Thymus (tissue), 11 donors: Measurements from ENCODE around the gene DNLZ. TPM values are rescaled to one million over a fixed set of nuclear protein-coding genes. Genes with fewer than 3 reads are reported as not detected.

ENCODE experiments used
- DNase-seq, 9 donors: peaks; one replicate each; pipeline ENCODE4 v3.0.0-alpha.2; 2013; ENCODE audit warnings: low spot score in 9 of 9, low read depth in 6 of 9, missing footprints in 1 of 9
- H3K27ac ChIP-seq, 2 donors: one replicate each; pipeline ENCODE4 v1.5.1; 2013; ENCODE audit warnings: control low read depth in 1 of 2, low read depth in 1 of 2, low read length in 1 of 2, mild to moderate bottlenecking in 1 of 2, moderate library complexity in 1 of 2
- H3K27me3 ChIP-seq, 2 donors: one replicate each; pipeline ENCODE4 v1.5.1; 2013; ENCODE audit warnings: low read length in 1 of 2; ENCODE audit not compliant: control insufficient read depth in 2 of 2, insufficient read depth in 1 of 2
- H3K36me3 ChIP-seq, 2 donors: one replicate each; pipeline ENCODE4 v1.5.1; 2013; ENCODE audit warnings: low read length in 1 of 2, mild to moderate bottlenecking in 1 of 2, moderate library complexity in 1 of 2; ENCODE audit not compliant: control insufficient read depth in 2 of 2, insufficient read depth in 2 of 2
- H3K4me1 ChIP-seq, 2 donors: one replicate each; pipeline ENCODE4 v1.5.1; 2013; ENCODE audit warnings: low read length in 2 of 2; ENCODE audit not compliant: control insufficient read depth in 2 of 2, insufficient read depth in 2 of 2
- H3K4me3 ChIP-seq, 2 donors: one replicate each; pipeline ENCODE4 v1.5.1; 2013; ENCODE audit warnings: low read length in 2 of 2, control low read depth in 1 of 2, mild to moderate bottlenecking in 1 of 2
- H3K9me3 ChIP-seq, 2 donors: one replicate each; pipeline ENCODE4 v1.5.1; 2013; ENCODE audit warnings: low read length in 1 of 2, mild to moderate bottlenecking in 1 of 2; ENCODE audit not compliant: control insufficient read depth in 2 of 2, insufficient read depth in 1 of 2
- WGBS: extraction: QIAGEN DNeasy Blood & Tissue Kit; methylation state at CpG from one replicate; pipeline ENCODE4 v1.1.7; 2013; 5-methylcytosine and 5-hydroxymethylcytosine counted together
- polyA plus RNA-seq: library from polyadenylated mRNA; stranded (reverse); fragments of 200-250 nt; gene quantifications from one replicate; pipeline ENCODE4 v1.2.3, GENCODE V29; 2013
- total RNA-seq: library from RNA; stranded (reverse); fragments of 120-200 nt; gene quantifications from one replicate; pipeline ENCODE4 v1.2.4, GENCODE V29; 2013
- donor health status: healthy.

Gene DNLZ
- total and polyA plus RNA-seq, 2 donors, result 15.7 to 41.9 TPM

DNA sequence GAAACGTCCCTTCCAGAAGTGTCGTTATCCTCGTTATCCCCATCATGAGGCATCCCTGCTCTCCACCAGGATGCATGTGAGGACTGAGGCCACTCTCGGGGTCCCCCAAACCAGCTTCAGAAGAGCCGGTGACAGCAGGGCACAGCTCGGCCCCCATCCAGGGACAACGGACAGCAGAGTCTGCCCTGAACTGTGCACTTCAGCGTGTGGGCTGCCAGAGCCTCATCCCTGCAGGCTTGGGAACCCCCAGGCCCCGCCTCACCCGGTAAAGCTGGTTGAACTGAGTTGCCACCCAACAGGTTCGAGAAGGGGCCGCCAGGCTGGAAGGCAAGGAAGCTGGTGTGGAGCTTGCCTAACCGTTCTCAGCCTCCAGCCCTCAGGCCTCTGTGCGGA, 10.6 kb upstream of the DNLZ start:
- Histone ChIP-seq H3K9me3 (no peaks in the 10 kb centered on the region), H3K4me3 (no peak overlapping the region), H3K27ac (no peak overlapping the region), H3K4me1 (peaks cover 0 to 10% of the 10 kb centered on the region in 2 donors), H3K27me3 (peaks cover 0 to 27% of the 10 kb centered on the region in 2 donors), H3K36me3 (peaks cover 5 to 12% of the 10 kb centered on the region in 2 donors)
- no peak for DNase-seq
- WGBS, result 98% methylated on average over 14 of the region's 14 CpGs

DNA sequence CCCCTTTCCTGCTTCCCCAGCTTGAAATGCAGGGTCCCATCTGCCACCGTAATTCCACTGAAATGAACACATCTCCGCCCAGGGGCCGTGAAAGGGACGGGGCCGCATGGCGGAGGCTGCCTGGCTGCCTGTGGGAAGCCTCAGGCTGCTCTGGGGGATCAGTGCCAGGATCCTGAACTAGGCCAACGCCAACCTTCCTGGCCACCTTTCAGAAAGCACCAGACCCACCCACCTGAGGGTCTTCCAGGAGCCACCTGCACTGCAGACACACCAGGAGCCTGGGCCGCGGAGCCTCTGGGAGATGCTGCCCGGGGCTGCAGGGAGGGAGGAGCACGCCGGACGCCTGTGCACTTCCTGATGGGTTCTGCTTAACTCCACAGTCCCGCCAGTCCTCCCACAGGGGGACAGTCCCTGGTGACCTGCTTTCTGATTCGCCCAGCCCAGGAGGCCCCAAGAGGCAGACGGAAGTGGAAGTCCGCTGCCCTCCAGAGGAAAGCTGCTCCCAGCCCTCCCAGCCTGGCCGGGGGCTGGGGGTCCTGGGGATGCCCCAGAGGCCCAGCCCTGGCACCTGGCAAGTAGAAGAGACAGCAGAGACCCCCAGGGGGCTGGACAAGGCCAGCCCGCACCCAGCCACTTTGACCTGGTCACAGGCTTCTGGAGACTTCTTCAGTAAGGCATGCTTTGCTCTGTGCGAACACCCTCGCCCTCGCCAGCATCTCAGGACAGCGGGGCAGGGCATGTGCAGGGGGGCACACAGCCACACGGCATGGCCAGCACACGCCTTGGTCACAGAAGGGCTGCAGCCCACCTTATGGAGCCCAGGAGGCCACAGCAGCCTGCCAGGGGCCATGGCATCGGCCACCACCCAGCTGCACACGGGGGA, 10.0 kb upstream of the DNLZ start, which contains the start of gene CARD9:
Gene CARD9 (minus strand): TSS at position 370 of the 883 bp plus-strand sequence. CDS start 1,591 bp downstream, outside the sequence.
- DNase-seq, result no peak
- WGBS, result 69% methylated on average over 27 of the region's 27 CpGs
- H3K27me3 ChIP-seq, result peaks cover 0 to 27% of the 10 kb centered on the region in 2 donors
- H3K4me3 ChIP-seq, result no peak within 1 kb of the TSS
- peaks cover 0 to 6% of the 10 kb centered on the region in 2 donors for H3K36me3 ChIP-seq
- no peaks in the 10 kb centered on the region for H3K9me3 ChIP-seq
- H3K4me1 ChIP-seq, result peaks cover 0 to 10% of the 10 kb centered on the region in 2 donors
- H3K27ac ChIP-seq, result no peak within 1 kb of the TSS

DNA sequence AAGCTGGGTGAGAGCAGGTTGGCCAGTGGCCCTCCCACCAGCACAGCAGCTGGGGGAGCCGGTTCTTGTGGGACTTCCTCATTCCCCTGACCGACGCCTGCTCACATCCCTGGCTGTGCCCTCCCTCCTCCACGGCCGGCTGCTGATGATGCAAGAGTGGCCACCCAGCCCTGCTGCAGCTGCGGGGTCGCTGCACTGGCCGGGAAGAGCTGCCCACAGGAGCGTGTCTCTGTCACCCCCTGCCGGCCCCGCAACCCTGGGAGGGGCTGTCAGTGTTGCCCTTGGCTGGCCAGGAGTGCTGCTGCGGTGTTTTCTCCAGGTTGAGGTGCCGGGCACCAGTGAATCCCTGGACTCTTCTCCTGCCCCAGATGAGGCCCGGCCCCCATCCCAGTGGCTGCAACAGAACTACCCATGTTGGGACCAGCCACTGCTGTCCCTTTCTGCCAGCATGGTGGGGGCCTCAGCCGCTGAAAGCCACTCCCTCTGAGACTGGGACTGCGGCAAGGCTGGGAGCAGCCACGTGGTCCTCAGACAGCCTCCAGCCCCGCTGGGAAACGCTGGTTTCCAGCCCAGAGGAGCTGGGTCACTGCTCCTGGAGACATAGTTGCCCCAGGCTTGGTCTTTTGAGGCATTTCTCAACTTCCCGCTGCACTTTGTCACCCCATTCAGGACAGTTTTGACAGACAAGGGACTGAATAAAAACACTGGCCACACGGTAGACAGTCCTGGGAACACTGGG, 9.2 kb upstream of the DNLZ start:
- 9% methylated on average over 21 of the region's 21 CpGs for WGBS
- no peaks in the 10 kb centered on the region for H3K36me3 ChIP-seq

DNA sequence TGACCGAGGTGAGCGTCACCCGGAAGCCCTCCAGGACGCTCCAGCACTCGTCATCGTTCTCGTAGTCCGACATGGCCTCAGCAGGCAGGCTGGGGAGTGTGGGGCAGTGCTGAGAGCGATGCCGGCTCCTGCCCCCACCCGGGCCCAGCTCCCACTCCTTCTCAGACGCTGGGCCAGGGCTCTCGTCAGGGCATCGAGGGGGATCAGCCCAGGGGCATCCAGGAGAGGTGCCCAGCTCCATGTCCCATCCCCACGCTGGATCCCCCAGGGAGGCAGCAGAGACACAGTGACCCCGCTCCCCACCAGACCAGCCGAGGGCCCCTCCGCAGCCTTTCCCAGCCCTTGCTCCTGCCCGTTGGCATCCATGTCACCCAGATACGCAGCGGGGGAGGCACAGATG, 8.5 kb upstream of the DNLZ start:
- Histone ChIP-seq H3K9me3 (no peaks in the 10 kb centered on the region), H3K4me1 (peaks cover 0 to 10% of the 10 kb centered on the region in 2 donors), H3K36me3 (no peaks in the 10 kb centered on the region), H3K4me3 (no peak overlapping the region), H3K27me3 (peaks cover 0 to 27% of the 10 kb centered on the region in 2 donors), H3K27ac (no peak overlapping the region)
- 96% methylated on average over 21 of the region's 21 CpGs for WGBS
- DNase-seq, result no peak

More for the DNA sequence above, 9.2 kb upstream of the DNLZ start:
- no peak overlapping the region for H3K27ac ChIP-seq
- peaks cover 0 to 27% of the 10 kb centered on the region in 2 donors for H3K27me3 ChIP-seq
- no peaks in the 10 kb centered on the region for H3K9me3 ChIP-seq
- H3K4me3 ChIP-seq, result no peak overlapping the region
- no peak for DNase-seq
- peaks cover 0 to 10% of the 10 kb centered on the region in 2 donors for H3K4me1 ChIP-seq

DNA sequence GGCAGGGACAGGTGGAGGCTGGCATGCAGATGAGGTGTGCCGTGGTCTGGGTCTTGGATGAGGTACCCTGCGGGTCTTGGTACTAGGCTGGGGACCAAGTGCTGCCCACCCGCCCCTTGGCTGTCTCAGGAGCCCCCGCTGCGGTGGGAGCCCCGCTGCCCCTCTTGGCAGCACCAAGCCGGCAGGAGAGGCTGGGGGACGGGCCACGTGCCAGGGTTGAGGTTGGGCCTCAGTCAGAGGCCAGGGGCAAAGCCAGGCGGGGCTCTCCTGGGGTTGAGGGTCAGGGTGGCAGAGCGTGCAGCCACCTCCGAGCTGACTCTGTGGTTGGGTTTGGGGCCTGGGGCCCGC, 8.0 kb upstream of the DNLZ start:
- H3K27ac ChIP-seq, result no peak overlapping the region
- H3K36me3 ChIP-seq, result no peaks in the 10 kb centered on the region
- peaks cover 0 to 27% of the 10 kb centered on the region in 2 donors for H3K27me3 ChIP-seq
- peaks cover 0 to 10% of the 10 kb centered on the region in 2 donors for H3K4me1 ChIP-seq
- DNase-seq, result no peak
- WGBS, result 97% methylated on average over 13 of the region's 13 CpGs
- no peak overlapping the region for H3K4me3 ChIP-seq
- H3K9me3 ChIP-seq, result no peaks in the 10 kb centered on the region

DNA sequence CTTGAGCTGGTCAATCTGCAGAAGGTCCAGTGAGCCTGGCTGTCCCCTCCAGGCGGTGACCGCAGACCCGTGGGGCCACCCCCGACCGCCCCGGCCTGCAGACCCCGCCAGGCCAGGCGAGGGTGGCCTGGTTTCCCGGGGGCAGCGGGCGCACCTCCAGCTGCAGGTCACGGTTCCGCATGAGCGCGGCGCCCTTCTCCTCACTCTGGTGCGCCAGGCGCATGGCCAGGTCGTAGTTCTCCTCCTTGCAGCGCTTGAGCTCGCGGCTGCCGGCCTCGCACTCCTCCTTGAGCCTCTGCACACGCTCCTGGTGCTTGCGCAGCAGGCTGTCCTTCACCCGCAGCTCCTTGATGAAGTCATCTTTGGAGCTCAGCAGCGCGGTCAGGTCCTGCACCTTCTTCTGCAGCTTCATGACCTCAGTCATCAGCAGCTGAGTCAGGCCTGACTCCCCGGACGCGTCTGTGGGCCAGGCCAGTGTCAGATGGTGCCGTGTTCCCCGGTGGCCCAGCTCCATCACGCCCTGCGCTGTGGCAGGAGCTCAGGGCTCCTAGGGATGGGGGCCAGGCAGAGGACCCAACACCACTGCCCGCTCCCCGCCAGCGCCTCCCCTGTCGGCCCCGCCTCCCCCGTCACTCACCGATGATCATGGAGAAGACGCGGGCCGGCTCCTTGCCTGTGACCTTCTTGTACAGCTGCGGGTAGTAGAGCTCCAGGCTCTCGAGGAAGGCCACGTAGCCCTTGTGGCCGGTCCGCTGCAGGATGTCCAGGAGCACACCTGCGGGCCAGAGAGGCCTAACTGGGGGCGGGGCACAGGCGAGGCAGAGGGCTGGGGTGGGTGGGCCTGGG, 7.4 kb upstream of the DNLZ start:
- no peak for DNase-seq
- no peaks in the 10 kb centered on the region for H3K9me3 ChIP-seq
- no peak overlapping the region for H3K27ac ChIP-seq
- 97% methylated on average over 54 of the region's 54 CpGs for WGBS
- no peak overlapping the region for H3K4me3 ChIP-seq
- peaks cover 0 to 10% of the 10 kb centered on the region in 2 donors for H3K4me1 ChIP-seq
- peaks cover 0 to 27% of the 10 kb centered on the region in 2 donors for H3K27me3 ChIP-seq
- no peaks in the 10 kb centered on the region for H3K36me3 ChIP-seq

DNA sequence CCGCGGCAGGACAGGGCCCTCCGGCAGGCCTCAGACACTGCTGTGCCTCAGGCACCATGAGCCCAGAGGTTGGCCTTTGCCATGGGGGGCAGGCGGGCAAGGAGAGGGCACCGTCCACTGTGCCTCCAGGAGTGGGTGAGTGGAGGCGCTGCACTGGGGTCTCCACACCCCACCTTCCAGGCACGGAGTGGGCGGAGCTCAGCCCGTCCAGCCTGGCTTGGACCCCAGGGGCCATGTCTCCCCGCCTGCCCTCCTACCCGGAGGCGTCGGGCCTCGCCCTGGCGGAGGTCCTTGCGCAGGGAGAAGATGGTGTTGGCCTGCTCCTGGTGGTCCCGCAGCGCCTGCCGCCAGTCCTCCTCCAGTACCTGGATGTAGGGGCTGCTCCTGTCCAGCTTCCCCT, 6.5 kb upstream of the DNLZ start:
- Histone ChIP-seq H3K4me1 (peaks cover 0 to 10% of the 10 kb centered on the region in 2 donors), H3K27ac (no peak overlapping the region), H3K27me3 (peaks cover 0 to 28% of the 10 kb centered on the region in 2 donors), H3K9me3 (no peaks in the 10 kb centered on the region), H3K36me3 (no peaks in the 10 kb centered on the region), H3K4me3 (no peak overlapping the region)
- WGBS, result 99% methylated on average over 19 of the region's 19 CpGs
- no peak for DNase-seq

DNA sequence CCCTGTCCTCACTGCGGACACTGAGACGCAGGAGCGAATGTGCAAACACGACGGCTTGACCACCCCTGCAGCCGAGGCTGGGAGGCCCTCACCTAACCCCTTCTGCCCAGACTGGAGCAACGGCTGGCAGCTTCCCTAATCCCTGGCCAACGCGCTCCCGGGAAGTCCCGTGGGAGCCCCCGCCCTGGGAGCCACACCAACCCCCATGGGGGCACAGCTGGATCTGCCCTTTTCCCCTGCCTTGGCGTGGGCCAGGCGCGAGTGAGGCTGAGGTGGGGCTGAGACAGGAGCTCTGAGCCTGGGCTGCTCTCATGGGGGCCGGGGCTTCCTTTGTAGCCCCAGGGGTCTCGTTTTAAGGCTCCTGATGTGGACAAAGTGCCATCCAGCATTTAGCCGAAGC, 4.6 kb upstream of the DNLZ start:
- Histone ChIP-seq H3K27me3 (peaks cover 2 to 28% of the 10 kb centered on the region in 2 donors), H3K9me3 (peaks cover 0 to 10% of the 10 kb centered on the region in 2 donors), H3K27ac (no peak overlapping the region), H3K4me1 (peaks cover 6 to 20% of the 10 kb centered on the region in 2 donors), H3K4me3 (no peak overlapping the region), H3K36me3 (no peaks in the 10 kb centered on the region)
- no peak for DNase-seq
- 92% methylated on average over 18 of the region's 18 CpGs for WGBS
